Measurements from ENCODE around the gene DES.

Gene DES

DNA sequence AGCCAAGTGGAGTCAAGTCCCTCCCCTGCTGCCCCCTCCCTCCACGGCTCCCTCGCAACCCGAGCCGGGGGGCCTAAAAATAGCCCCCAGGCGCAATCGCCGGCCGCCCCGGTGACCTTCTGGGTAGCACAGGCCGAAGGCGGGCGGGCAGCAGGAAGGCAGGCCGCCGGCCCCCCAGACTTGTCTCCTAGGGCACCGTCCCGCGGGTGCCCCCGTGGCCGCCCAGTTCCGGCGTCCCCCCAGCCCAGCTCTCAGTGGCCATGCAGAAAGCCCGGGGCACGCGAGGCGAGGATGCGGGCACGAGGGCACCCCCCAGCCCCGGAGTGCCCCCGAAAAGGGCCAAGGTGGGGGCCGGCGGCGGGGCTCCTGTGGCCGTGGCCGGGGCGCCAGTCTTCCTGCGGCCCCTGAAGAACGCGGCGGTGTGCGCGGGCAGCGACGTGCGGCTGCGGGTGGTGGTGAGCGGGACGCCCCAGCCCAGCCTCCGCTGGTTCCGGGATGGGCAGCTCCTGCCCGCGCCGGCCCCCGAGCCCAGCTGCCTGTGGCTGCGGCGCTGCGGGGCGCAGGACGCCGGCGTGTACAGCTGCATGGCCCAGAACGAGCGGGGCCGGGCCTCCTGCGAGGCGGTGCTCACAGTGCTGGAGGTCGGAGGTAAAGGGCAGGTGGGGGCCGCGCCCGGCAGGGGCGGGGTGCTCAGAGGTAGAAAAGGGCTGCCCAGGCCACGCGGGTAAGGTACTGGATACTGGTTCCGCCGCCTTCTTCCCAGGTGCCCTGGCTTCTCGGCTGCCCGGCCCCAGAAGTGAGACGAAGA is 16.7 kb downstream of the DES start, which contains the start of gene SPEG:
Gene SPEG (plus strand): TSS at position 126 of the 808 bp plus-strand sequence. CDS start 135 bp downstream, at position 261.
- no peak for TF ChIP-seq GATA2 (IDR thresholded peaks at IDR 0.05; ENCODE audit: low read depth, low read length)
- TF ChIP-seq GATA3 (IDR thresholded peaks at IDR 0.05; ENCODE audit: low read depth, low read length): no peak

DNA sequence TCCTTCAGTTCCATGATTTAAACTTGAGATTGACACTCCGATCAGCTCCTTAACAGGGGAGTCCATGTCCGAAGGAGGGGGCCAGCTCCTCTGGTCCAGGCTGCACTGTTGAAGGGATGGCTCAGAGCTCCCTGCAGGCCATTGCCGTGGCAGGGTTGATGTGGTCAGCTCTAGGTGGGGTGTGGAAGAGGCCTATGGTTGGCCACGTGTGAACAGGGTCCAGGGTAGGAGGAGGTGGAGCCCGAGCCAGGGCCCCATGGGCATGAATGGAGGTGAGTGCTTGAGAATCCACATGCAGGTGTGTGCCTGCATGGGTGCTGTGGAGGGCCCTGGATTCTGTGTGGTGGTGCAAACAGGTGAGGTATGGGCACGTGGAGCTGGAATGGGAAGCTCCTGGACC is 17.5 kb downstream of the DES start:
- TF ChIP-seq GATA3 (IDR thresholded peaks at IDR 0.05; ENCODE audit: low read depth, low read length) (no peak), GATA2 (IDR thresholded peaks at IDR 0.05; ENCODE audit: low read depth, low read length) (no peak)

DNA sequence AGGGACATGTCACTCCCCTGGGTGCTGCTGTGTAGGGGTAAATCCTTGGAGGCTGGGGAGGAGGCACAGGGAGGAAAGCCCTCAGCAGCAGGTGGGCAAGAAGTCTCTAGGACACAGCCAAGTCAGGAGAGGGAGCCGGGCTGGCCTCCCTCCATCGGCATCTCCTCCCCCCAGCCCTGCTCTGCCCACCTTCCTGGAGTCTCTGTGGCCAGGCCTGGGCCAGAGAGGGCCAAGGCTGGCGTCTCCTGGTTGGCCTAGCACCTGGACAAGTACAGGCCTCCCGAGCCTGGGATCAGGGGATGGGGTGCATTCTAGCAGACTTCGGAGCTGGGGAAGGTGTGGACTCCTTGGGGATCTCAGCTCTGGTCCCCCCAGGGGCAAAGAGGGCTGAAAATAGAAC is 18.3 kb downstream of the DES start:
- TF ChIP-seq GATA3 (IDR thresholded peaks at IDR 0.05; ENCODE audit: low read depth, low read length) (no peak), GATA2 (IDR thresholded peaks at IDR 0.05; ENCODE audit: low read depth, low read length) (no peak)

DNA sequence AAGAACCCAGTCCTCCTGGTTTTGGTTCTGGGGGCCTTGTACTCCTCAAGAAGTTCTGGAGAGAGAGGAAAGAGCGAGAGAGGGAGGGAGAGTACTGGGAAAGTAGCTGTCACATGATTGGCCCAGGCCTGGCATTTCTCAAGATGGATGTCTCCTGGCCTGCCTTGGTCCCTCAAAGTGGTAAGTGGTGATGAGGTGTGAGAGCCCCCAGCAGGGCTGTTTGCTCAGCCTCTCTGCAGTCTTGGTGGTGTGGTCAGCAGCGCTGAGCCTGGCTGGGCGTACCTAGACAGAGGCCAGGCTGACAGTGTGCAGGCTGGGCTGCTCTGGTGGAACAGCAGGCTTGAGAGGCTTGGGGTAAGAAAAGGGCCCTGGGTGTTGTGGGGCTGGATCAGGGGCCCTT is 19.0 kb downstream of the DES start:
- no peak for TF ChIP-seq GATA2 (IDR thresholded peaks at IDR 0.05; ENCODE audit: low read depth, low read length)
- TF ChIP-seq GATA3 (IDR thresholded peaks at IDR 0.05; ENCODE audit: low read depth, low read length): no peak

DNA sequence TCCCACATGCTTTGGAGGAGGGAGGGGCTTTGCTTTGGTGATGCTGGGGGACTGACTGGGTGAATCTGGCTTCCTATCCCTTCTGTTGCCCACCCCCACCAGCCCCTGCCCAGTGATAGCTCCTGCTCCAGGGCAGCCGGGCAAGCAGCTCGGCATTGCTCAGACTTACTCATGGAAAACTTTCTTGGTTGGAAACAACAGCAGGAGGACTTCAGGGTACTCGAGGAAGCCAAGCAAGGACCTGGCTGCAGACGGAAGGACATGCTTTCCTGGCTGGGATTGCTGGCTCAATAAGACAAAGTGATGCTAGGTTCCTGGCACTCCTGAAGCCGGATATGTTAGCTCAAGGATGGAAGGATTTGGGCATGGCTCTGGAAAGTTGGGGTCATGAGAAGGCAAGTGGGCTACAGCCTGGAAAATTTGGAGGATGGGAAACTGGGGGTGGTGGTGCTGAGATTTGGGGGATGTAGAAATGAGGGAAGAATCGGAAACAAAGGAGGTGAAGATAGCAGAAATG is 19.6 kb downstream of the DES start:
- no peak for TF ChIP-seq GATA3 (IDR thresholded peaks at IDR 0.05; ENCODE audit: low read depth, low read length)

DNA sequence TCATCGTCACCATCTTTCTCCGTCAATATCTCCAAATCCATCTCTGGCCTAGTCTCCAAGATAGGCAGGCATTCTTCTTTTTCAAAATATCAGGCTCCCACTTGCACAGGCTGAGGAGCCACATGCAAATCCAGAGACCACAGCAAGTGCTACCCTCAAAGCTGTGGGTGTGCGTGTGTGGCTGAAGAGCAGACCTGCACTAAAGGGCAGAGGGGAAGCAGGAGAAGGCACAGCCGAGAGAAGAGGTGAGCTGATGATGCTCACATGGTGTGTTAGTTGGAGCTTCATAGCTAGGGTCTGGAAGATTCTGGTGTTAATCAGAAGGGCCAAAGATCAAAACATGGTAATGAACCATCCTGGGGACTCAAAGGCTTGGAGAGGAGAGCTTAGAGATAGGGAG is 20.3 kb downstream of the DES start:
- TF ChIP-seq GATA2 (IDR thresholded peaks at IDR 0.05; ENCODE audit: low read depth, low read length) (no peak), GATA3 (IDR thresholded peaks at IDR 0.05; ENCODE audit: low read depth, low read length) (no peak)

DNA sequence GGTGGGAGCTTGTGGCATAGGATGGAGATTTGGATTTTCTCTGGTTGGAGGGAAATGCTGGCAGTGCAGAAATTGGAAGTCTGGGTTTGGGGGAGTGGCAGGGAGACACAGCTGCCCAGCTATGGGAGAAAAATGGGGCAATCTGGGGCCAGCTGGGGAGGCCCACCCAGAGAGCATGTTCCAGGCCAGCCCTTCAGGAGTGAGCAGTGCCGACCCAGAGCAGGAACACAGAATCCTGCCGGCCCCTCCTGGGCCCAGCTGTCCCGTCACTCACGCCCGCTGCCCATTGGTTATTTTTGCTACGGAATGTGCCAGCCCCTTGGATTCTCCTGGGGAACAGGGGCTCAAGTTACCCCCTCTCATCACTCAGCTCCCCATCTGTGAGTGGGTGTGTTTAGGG is 21.3 kb downstream of the DES start:
- TF ChIP-seq GATA3 (IDR thresholded peaks at IDR 0.05; ENCODE audit: low read depth, low read length) (no peak), GATA2 (IDR thresholded peaks at IDR 0.05; ENCODE audit: low read depth, low read length) (no peak)

DNA sequence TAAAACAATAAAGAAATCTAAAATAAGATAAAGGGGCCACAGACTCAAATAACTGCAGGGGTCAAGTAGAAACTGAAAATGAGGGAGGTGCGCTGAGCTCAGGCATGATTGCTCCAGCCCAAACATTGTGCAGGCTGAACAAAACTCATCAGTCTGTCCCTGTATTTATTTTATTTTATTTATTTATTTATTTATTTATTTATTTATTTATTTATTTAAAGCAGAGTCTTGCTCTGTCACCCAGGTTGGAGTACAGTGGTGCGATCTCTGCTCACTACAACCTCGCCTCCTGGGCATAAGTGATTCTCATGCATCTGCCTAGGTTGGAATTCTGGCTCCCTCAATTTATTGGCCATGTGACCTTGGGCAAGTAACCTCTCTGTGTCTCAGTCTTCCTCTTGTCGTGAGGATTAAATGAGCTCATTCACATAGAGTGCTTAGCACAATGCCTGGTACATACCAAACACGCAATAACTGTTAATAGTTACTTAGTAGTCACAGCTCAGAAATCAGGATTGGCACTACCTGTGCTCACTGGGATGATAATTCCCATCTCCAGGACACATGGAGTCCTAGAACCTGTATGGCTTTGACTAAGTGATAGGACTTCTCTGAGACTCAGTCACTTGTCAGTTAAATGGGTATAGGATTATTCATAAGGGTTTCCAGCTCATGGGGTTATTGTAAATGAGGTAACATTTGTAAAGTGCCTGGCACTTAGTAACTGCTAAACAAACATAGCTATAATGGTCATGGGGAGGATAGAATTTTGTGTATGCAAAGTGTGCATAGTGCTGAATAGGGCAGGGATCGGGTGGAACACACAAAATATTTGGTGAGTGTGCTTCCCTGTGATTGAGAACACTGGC is 22.4 kb downstream of the DES start:
- TF ChIP-seq GATA2 (IDR thresholded peaks at IDR 0.05; ENCODE audit: low read depth, low read length) (no peak), GATA3 (IDR thresholded peaks at IDR 0.05; ENCODE audit: low read depth, low read length) (no peak)

DNA sequence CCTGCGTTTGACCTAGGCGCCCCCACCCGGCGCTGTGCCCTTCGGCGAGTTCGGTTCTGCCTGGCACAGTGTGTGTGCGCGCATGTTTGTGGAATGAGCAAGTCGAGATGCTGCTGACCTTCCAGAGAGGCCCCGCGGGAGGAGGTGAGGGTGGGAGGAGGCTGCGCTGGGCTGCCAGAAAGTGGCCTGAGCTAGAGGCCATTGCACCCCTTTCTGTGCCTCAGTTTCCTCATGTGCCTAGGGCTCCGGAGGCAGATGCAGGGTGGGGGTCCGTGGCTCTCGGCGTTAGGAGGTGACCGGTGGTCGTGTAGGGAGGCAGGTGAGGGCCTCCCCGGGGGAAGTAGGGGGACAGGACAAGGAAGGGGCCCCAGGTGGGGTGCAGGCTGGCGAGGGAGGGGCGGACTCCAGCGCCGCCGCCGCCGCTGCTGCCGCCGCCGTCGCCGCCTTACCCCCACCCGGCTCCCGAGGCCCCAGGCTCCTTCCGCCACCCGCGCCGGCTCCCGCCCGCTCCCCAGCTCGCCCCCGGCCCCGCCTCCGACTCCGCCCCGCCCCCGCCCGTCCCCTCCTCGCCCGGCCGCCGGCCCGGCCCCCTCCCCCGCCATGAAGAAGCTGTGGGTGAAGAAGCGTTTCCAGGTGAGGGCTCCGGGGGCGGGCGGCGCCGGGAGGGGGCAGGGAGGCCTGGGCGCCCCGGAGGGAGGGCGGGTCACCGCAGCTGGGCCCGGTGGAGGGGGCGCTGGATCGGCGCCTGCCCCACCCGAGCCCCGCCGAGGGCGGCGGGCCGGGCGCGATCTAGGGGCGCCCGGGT is 23.5 kb downstream of the DES start:
- TF ChIP-seq GATA3 (IDR thresholded peaks at IDR 0.05; ENCODE audit: low read depth, low read length) (no peak), GATA2 (IDR thresholded peaks at IDR 0.05; ENCODE audit: low read depth, low read length) (no peak)

DNA sequence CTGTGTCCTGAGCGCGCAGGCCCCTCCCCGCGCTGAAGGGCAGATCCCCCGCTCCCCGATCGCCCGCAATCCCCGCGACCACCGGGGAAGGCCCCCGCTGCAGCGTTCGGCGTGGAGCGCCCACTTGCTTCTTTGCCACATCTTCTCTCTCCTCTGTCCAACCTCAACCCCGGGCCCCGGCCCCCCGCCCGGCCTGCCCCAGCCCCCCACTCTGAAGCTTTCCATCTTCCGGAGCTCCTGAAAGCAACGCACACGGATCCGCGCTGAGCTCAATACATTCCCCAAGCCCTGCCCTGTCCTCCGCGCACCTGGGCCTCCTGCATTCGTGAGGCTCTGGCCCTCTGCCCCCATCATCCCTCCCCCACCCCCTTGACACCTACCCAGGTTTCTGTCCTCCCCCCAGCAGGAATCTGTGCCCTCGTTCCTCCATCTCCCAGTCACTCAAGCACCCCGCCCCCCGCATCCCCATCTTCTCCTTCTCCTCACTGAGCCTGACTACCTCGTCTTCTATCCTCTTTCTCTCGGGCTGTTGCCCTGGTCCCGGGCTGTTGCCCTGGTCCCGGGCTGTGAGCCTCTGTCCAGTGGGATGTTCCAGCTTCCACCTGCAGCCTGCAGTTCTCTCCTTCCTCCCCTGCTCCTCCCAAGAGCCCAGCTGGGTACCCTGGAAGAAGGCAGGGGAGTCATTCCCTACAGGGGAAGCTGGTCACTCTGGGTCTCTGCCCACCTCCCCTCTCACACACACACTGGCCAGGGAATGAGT is 24.3 kb downstream of the DES start:
- no peak for TF ChIP-seq GATA3 (IDR thresholded peaks at IDR 0.05; ENCODE audit: low read depth, low read length)
- no peak for TF ChIP-seq GATA2 (IDR thresholded peaks at IDR 0.05; ENCODE audit: low read depth, low read length)

DNA sequence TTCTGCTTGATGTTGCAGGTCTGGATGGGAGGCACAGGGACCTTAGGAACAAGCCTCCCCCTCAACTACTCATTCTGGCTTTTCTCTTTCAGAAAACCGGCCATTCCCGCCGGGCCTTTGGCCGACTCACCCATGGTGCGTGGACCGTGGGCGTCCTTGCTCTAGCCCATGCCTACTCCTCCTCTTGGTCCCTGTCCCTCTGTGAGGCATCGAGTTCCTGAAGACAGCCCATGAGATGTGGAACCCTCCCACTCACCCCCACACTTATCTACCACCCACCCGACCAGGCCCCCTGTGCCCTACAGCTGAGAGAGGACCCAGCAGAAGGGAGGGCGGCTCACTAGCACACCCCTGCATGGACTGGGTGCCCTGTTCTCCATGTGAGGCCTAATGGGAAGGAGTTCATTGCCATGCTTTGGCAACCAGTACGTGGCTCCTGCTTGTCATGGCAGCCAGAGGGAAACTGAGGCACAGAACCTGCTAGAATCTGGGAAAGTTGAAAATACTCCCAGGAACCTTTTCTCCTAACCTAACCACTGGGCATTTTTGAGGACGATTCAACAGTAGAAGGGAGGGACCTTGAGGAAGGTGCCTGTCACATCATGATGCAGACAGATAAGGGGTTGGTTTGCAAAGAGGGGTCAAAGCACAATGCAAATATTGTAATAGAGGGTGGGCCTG is 25.0 kb downstream of the DES start:
- TF ChIP-seq GATA2 (IDR thresholded peaks at IDR 0.05; ENCODE audit: low read depth, low read length) (no peak), GATA3 (IDR thresholded peaks at IDR 0.05; ENCODE audit: low read depth, low read length) (no peak)

DNA sequence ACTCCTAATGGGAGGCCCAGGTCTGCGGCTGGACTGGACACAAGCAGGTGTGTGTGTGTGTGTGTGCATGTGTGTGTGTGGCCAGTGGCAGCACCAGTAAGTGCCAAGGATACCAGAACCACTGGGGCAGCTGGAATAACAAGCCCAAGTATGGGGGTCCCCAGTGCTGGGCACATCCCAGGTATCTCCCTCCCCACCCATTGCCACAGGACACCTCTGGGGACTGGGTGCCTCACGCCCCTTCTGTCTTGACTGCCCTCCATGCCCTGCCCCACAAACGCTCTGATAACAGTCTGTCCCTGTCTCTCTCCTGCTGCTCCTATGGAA is 25.5 kb downstream of the DES start:
- TF ChIP-seq GATA2 (IDR thresholded peaks at IDR 0.05; ENCODE audit: low read depth, low read length): no peak
- no peak for TF ChIP-seq GATA3 (IDR thresholded peaks at IDR 0.05; ENCODE audit: low read depth, low read length)

DNA sequence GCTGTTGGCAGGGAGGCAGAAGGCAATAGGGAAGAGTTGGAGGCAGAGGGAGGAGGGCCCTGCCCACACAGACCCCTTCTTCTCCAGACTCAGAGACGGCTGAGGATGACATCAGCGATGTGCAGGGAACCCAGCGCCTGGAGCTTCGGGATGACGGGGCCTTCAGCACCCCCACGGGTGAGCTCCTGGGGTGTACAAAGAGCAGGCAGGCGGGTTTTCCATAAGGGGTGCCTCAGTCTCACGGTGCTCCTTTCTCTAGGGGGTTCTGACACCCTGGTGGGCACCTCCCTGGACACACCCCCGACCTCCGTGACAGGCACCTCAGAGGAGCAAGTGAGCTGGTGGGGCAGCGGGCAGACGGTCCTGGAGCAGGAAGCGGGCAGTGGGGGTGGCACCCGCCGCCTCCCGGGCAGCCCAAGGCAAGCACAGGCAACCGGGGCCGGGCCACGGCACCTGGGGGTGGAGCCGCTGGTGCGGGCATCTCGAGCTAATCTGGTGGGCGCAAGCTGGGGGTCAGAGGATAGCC is 26.5 kb downstream of the DES start:
- no peak for TF ChIP-seq GATA3 (IDR thresholded peaks at IDR 0.05; ENCODE audit: low read depth, low read length)
- TF ChIP-seq GATA2 (IDR thresholded peaks at IDR 0.05; ENCODE audit: low read depth, low read length): no peak

Data from SH-SY5Y (cell line).